ENCODE results near the gene DDIT3. TPM values are rescaled to one million over a fixed set of nuclear protein-coding genes. Genes with fewer than 3 reads are reported as not detected.
A peak's percentile ranks its signal among the peaks of the same experiment; 100 is the strongest.

DDIT3 gene
- total and polyA plus RNA-seq, 2 of the 4 experiments (the other 2 are of a cell fraction) = 19.4 to 54.4 TPM

GRCh38 chr12:57526477-57527126 lies 6.3 kb upstream of the DDIT3 start:
- peaks cover 16% of the 10 kb centered on the region for H3K4me1 ChIP-seq (ENCODE audit: control insufficient read depth, insufficient read depth, low read length)
- peaks cover 17 to 59% of the 10 kb centered on the region in 2 experiments for H3K79me1 ChIP-seq (ENCODE audit: low read depth in 1 of 2, low read length in 2 of 2)
- no peak overlapping the region for H2BK120ac ChIP-seq (ENCODE audit: low read depth, low read length)
- H3K56ac ChIP-seq (ENCODE audit: extremely low read depth, insufficient read depth, low read length) = no peak overlapping the region
- ATAC-seq (ENCODE audit: low read depth) (no peak), DNase-seq (no peak)
- whole genome bisulfite sequencing, 2 experiments (ENCODE audit: extremely low coverage in 2 of 2, insufficient read length in 1 of 2) = no CpG with 5 or more reads among the region's 4 CpGs
- H2AFZ ChIP-seq (replicated peaks; ENCODE audit: low read length, poor library complexity) = no peak overlapping the region
- H3K9me3 ChIP-seq (ENCODE audit: control insufficient read depth, insufficient read depth, low read length) = no peaks in the 10 kb centered on the region
- ChIA-PET CTCF (no interaction called here), POLR2A (ENCODE audit: unreplicated experiment) (no interaction called here)
- H2BK20ac ChIP-seq (ENCODE audit: low read depth, low read length) = no peak overlapping the region
- no peak for TF ChIP-seq FOS (IDR thresholded peaks at IDR 0.05; ENCODE audit: low read depth, low read length)
- no peak for TF ChIP-seq SMC3 (IDR thresholded peaks at IDR 0.05; ENCODE audit: low read depth, low read length)
- TF ChIP-seq, protein P1, sequence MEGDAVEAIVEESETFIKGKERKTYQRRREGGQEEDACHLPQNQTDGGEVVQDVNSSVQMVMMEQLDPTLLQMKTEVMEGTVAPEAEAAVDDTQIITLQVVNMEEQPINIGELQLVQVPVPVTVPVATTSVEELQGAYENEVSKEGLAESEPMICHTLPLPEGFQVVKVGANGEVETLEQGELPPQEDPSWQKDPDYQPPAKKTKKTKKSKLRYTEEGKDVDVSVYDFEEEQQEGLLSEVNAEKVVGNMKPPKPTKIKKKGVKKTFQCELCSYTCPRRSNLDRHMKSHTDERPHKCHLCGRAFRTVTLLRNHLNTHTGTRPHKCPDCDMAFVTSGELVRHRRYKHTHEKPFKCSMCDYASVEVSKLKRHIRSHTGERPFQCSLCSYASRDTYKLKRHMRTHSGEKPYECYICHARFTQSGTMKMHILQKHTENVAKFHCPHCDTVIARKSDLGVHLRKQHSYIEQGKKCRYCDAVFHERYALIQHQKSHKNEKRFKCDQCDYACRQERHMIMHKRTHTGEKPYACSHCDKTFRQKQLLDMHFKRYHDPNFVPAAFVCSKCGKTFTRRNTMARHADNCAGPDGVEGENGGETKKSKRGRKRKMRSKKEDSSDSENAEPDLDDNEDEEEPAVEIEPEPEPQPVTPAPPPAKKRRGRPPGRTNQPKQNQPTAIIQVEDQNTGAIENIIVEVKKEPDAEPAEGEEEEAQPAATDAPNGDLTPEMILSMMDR (conservative IDR thresholded peaks at IDR 0.05; ENCODE audit: low read depth, low read length) = no peak
- TF ChIP-seq CHD1 (IDR thresholded peaks at IDR 0.05; ENCODE audit: low read depth, low read length) = no peak
- TF ChIP-seq MXI1 (IDR thresholded peaks at IDR 0.05; ENCODE audit: borderline replicate concordance, low read depth, low read length) = no peak
- TF ChIP-seq RAD21 (IDR thresholded peaks at IDR 0.05; ENCODE audit: low read length) = no peak
- no peak for TF ChIP-seq BHLHE40 (IDR thresholded peaks at IDR 0.05; ENCODE audit: low read depth, low read length)
- TF ChIP-seq MAZ (IDR thresholded peaks at IDR 0.05; ENCODE audit: borderline replicate concordance, low read depth, low read length) = no peak
- TF ChIP-seq RCOR1 (IDR thresholded peaks at IDR 0.05; ENCODE audit: insufficient replicate concordance, low read length) = no peak
- no peak overlapping the region for H2BK5ac ChIP-seq (ENCODE audit: low read depth, low read length, poor library complexity, severe bottlenecking)
- H3K4ac ChIP-seq (ENCODE audit: low read depth, low read length) = no peak overlapping the region
- H2AK5ac ChIP-seq (ENCODE audit: low read depth, low read length) = no peak overlapping the region
- no peaks in the 10 kb centered on the region for H3K27me3 ChIP-seq (ENCODE audit: control insufficient read depth, insufficient read depth, low read length)
- H4K91ac ChIP-seq (ENCODE audit: insufficient read depth, low read depth, low read length) = no peak overlapping the region
- H3K27ac ChIP-seq (ENCODE audit: insufficient read depth, low read length) = no peak overlapping the region
- H4K5ac ChIP-seq (ENCODE audit: low read depth, low read length) = no peak overlapping the region
- H3K4me2 ChIP-seq (ENCODE audit: low read depth, low read length) = no peak overlapping the region
- peaks cover 26% of the 10 kb centered on the region for H4K20me1 ChIP-seq (ENCODE audit: insufficient read depth, low read length)
- H3K14ac ChIP-seq (replicated peaks; ENCODE audit: low read depth, low read length) = no peak overlapping the region
- BruUV-seq (replicated peaks) = TSS peak; percentile 27
- H2AK9ac ChIP-seq (replicated peaks; ENCODE audit: low read depth, low read length, poor library complexity) = peak overlapping the region; percentile 31
- H3K4me3 ChIP-seq (ENCODE audit: insufficient read depth, low read depth, low read length) = no peak overlapping the region
- no peak overlapping the region for H3K23ac ChIP-seq (ENCODE audit: low read depth, low read length)
- intact Hi-C loops (cut with micrococcal nuclease) (no loop called here), in situ Hi-C loops (cut with MboI; ENCODE audit: low sequenced_read_pairs) (no loop called here), dilution Hi-C loops (cut with HindIII; ENCODE audit: low sequenced_read_pairs, unreplicated experiment) (no loop called here)
- H3K9me1 ChIP-seq (ENCODE audit: insufficient read depth, low read length) = peaks cover 14% of the 10 kb centered on the region
- H3K9ac ChIP-seq (ENCODE audit: low read depth, low read length) = no peak overlapping the region
- no peak overlapping the region for H4K8ac ChIP-seq (ENCODE audit: low read depth in 2 of 2, low read length in 2 of 2)
- H3K36me3 ChIP-seq (ENCODE audit: control insufficient read depth, insufficient read depth, low read length) = peaks cover 62% of the 10 kb centered on the region
- no peak overlapping the region for H3K18ac ChIP-seq (ENCODE audit: low read depth, low read length)
- H2BK15ac ChIP-seq (ENCODE audit: low read depth, low read length) = no peak overlapping the region

All from IMR-90 (cell line).